Endothelial cell of umbilical vein (primary cell): ENCODE results near the gene BLOC1S1. TPM values are rescaled to one million over a fixed set of nuclear protein-coding genes. Genes with fewer than 3 reads are reported as not detected.

Experiments used
- BruUV-seq: library from RNA; stranded (reverse); fragments of 400-500 nt; replicated peaks from 2 replicates; lab custom pipeline; 2021; lab: Mats Ljungman, UMichigan
- CTCF ChIA-PET: fragments of 300-600, 350-600 bp; sonication (Branson Sonifier 250); formaldehyde crosslinking; loops from one replicate; lab custom pipeline; 2021; ENCODE audit warnings: antibody characterized with exemption, inconsistent platforms; lab: Charles Lee
- POLR2A ChIA-PET: fragments of 300-600, 350-600 bp; sonication (Branson Sonifier 250); formaldehyde crosslinking; loops from one replicate; lab custom pipeline; 2021; ENCODE audit warnings: antibody characterized with exemption, inconsistent platforms; lab: Charles Lee
- DNase-seq: peaks from one replicate; pipeline ENCODE4 v3.0.0-alpha.2; 2011; ENCODE audit warnings: low read depth, low spot score
- FAIRE-seq: peaks from 2 replicates; lab custom pipeline; 2011; peaks lifted over from hg19 to GRCh38; lab: Jason Lieb, UNC
- H2AFZ ChIP-seq: 2 replicates; pipeline ENCODE4 v1.6.0; 2012; ENCODE audit warnings: low read depth, low read length, control low read depth, inconsistent platforms
- H3K27ac ChIP-seq: 2 replicates; pipeline ENCODE4 v1.5.1; 2011; ENCODE audit warnings: low read depth, mild to moderate bottlenecking, control low read depth, low read length, moderate library complexity; ENCODE audit not compliant: insufficient read depth
- H3K27me3 ChIP-seq, 2 experiments: 2 replicates each; pipeline versions ENCODE4 v1.6.0 to v1.6.1; 2011; ENCODE audit warnings: low read length in 2 of 2, mixed read lengths in 1 of 2; ENCODE audit not compliant: control insufficient read depth in 2 of 2, insufficient read depth in 2 of 2
- H3K36me3 ChIP-seq, 2 experiments: 2 replicates in 1 of 2; 3 replicates in 1 of 2; pipeline ENCODE4 v1.5.1; 2011; ENCODE audit warnings: low read length in 2 of 2, mild to moderate bottlenecking in 1 of 2, moderate library complexity in 1 of 2; ENCODE audit not compliant: control insufficient read depth in 2 of 2, insufficient read depth in 2 of 2; ENCODE audit errors: extremely low read depth in 1 of 2
- H3K4me1 ChIP-seq: 3 replicates; pipeline ENCODE4 v1.5.1; 2011; ENCODE audit warnings: mild to moderate bottlenecking, low read length; ENCODE audit not compliant: control insufficient read depth, insufficient read depth; ENCODE audit errors: extremely low read depth
- H3K4me2 ChIP-seq: 2 replicates; pipeline ENCODE4 v1.6.1; 2011; ENCODE audit warnings: low read length, control low read depth, mixed read lengths; ENCODE audit not compliant: insufficient read depth
- H3K4me3 ChIP-seq, 3 experiments: fragments of 200-600 bp in 1 of 3; sonication (generic), shearing (Covaris generic) in 1 of 3; replicated peaks in 1 of 3; 2 replicates each; pipeline ENCODE4 v1.5.1; 2011 to 2016; ENCODE audit warnings: control low read depth in 3 of 3, low read length in 3 of 3, mild to moderate bottlenecking in 2 of 3, inconsistent platforms in 1 of 3, low read depth in 1 of 3, moderate library complexity in 1 of 3; ENCODE audit not compliant: insufficient read depth in 1 of 3
- H3K79me2 ChIP-seq: 2 replicates; pipeline ENCODE4 v1.6.0; 2012; ENCODE audit warnings: low read length, inconsistent platforms; ENCODE audit not compliant: control insufficient read depth, insufficient read depth
- H3K9ac ChIP-seq: replicated peaks from 2 replicates; pipeline ENCODE3; 2011; ENCODE audit warnings: low read length, control low read depth; ENCODE audit not compliant: insufficient read depth; ENCODE audit errors: extremely low read depth
- H3K9me1 ChIP-seq: replicated peaks from 3 replicates; pipeline ENCODE4 v1.6.0; 2011; ENCODE audit warnings: mild to moderate bottlenecking, low read length; ENCODE audit not compliant: control insufficient read depth, insufficient read depth; ENCODE audit errors: extremely low read depth
- H3K9me3 ChIP-seq: replicated peaks from 2 replicates; pipeline ENCODE4 v1.5.1; 2012; ENCODE audit warnings: low read length, inconsistent platforms; ENCODE audit not compliant: control insufficient read depth, insufficient read depth
- H4K20me1 ChIP-seq: replicated peaks from 2 replicates; pipeline ENCODE3; 2011; ENCODE audit warnings: mild to moderate bottlenecking, low read length; ENCODE audit not compliant: control insufficient read depth, insufficient read depth; ENCODE audit errors: extremely low read depth
- POLR2AphosphoS5 ChIP-seq: IDR thresholded peaks from 2 replicates; pipeline ENCODE4 v1.6.1; 2012; ENCODE audit warnings: low read depth, mild to moderate bottlenecking, control low read depth, low read length, moderate library complexity; ENCODE audit not compliant: insufficient read depth
- dilution Hi-C: fragments of 300-500 bp; cut with MboI; formaldehyde crosslinking; loops from one replicate; pipeline ENCODE4 v1.15.0; 2019; ENCODE audit warnings: low sequenced_read_pairs; ENCODE audit not compliant: extremely low pct_ligation_motif_present
- intact Hi-C: fragments of 100-400 bp; cut with micrococcal nuclease; formaldehyde crosslinking; loops from one replicate; pipeline ENCODE4 v1.10.0; 2022
- polyA plus RNA-seq, 4 experiments: library from polyadenylated mRNA; depleted of rRNA in 3 of 4; stranded (reverse) in 3 of 4; unstranded in 1 of 4; fragments of >200 nt; gene quantifications; 2 replicates each; pipeline versions ENCODE4 v1.2.1 to v1.2.3, GENCODE V29; 2011 to 2012; ENCODE audit warnings: missing spikeins in 1 of 4
- total RNA-seq: library from RNA; stranded (reverse); gene quantifications from 2 replicates; pipeline ENCODE4 v1.2.3, GENCODE V29; 2021
- TF ChIP-seq, protein P1 (sequence below), 2 donors: IDR thresholded peaks; 1 replicate in 1 of 2; 2 replicates in 1 of 2; pipeline ENCODE4 v1.5.1; 2011; ENCODE audit warnings: low read length in 2 of 2, mild to moderate bottlenecking in 2 of 2, moderate library complexity in 2 of 2, control low read depth in 1 of 2, inconsistent platforms in 1 of 2, low read depth in 1 of 2; ENCODE audit not compliant: insufficient read depth in 1 of 2; ENCODE audit errors: extremely low read depth in 1 of 2

The BLOC1S1 gene
- total and polyA plus RNA-seq, 2 donors (not counting 3 experiments of a cell fraction or from before 2014, with no cell fraction given), result 84.1 to 192 TPM

DNA sequence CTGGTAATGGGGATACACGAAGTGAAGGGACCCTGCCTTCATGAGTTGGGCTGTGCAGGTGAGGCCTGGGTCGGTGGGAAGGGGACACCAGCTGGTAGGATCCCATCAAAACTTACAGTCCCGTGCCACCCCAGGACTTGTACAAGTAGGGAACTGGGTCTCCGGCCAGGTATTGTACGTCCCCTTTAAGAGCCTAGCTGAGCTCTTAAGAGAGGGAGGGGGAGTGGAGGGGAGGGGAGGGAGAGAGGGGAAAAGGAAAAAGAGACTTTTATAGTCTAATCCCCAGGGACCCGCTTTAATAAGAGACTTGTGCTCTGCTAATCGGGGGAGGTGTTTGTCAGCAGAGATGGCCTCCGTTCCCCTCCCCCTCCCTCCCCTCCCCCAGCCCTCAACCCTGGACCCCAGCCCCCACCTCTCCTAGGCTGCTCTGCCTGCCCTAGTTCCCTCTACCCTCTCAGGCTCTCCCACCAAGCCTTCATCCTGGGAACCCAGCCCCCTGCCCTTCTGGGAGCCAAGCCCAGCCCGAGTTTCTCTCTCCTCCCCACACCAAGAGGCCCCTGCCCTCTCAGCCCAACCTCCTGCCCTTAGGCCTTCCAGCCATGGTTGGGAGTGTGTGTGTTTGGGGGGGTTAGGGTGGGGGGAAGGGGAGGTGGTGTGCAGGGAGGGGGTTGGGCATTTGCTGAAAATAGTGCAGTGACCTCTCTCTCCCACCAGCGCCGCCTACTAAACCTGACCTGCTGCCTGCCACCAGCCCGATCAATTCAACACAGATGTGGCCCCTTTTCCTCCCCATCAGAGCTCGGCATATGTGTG, 29.7 kb downstream of the BLOC1S1 start:
- H3K27ac ChIP-seq, result no peak overlapping the region
- no peaks in the 10 kb centered on the region for H3K9me1 ChIP-seq
- no peak for TF ChIP-seq POLR2AphosphoS5
- TF ChIP-seq, protein P1, sequence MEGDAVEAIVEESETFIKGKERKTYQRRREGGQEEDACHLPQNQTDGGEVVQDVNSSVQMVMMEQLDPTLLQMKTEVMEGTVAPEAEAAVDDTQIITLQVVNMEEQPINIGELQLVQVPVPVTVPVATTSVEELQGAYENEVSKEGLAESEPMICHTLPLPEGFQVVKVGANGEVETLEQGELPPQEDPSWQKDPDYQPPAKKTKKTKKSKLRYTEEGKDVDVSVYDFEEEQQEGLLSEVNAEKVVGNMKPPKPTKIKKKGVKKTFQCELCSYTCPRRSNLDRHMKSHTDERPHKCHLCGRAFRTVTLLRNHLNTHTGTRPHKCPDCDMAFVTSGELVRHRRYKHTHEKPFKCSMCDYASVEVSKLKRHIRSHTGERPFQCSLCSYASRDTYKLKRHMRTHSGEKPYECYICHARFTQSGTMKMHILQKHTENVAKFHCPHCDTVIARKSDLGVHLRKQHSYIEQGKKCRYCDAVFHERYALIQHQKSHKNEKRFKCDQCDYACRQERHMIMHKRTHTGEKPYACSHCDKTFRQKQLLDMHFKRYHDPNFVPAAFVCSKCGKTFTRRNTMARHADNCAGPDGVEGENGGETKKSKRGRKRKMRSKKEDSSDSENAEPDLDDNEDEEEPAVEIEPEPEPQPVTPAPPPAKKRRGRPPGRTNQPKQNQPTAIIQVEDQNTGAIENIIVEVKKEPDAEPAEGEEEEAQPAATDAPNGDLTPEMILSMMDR (IDR thresholded peaks at IDR 0.05; ENCODE audit: extremely low read depth in 1 of 2, insufficient read depth in 1 of 2, low read depth in 1 of 2, low read length in 2 of 2), result no peak
- dilution Hi-C loops (no loop called here), intact Hi-C loops (no loop called here)
- no peaks in the 10 kb centered on the region for H3K9me3 ChIP-seq
- no peaks in the 10 kb centered on the region for H4K20me1 ChIP-seq
- H3K4me2 ChIP-seq, result no peak overlapping the region
- peaks cover 0 to 6% of the 10 kb centered on the region in 2 experiments for H3K36me3 ChIP-seq
- no peaks in the 10 kb centered on the region for H3K27me3 ChIP-seq
- BruUV-seq, result no TSS peak
- no peak overlapping the region for H3K4me3 ChIP-seq
- CTCF ChIA-PET, result interaction anchor here (1.5 to 2.9 kb wide), 3 partner anchors 9 to 195 kb away, joined by 3 to 12 read pairs (median 6); no protein-coding TSS in a partner anchor
- H2AFZ ChIP-seq, result no peak overlapping the region
- FAIRE-seq (no peak), DNase-seq (no peak)
- POLR2A ChIA-PET, result interaction anchor here (0.8 to 1.1 kb wide), 2 partner anchors 8 to 20 kb away, joined by 3 to 5 read pairs; no protein-coding TSS in a partner anchor
- H3K9ac ChIP-seq, result no peak overlapping the region
- no peaks in the 10 kb centered on the region for H3K79me2 ChIP-seq
- H3K4me1 ChIP-seq, result peaks cover 9% of the 10 kb centered on the region
